HepG2 (cell line): ENCODE results near the gene FOXD1. TPM values are rescaled to one million over a fixed set of nuclear protein-coding genes. Genes with fewer than 3 reads are reported as not detected.

Experiments
- ATAC-seq: fragments of 200-7000 bp; cut with Tn5 transposase; 3 replicates; pipeline ENCODE4 v1.9.1; 2020; ENCODE audit warnings: mild to moderate bottlenecking, moderate library complexity
- BruUV-seq: library from RNA; stranded (reverse); fragments of 400-500 nt; replicated peaks from 2 replicates; lab custom pipeline; 2021; lab: Mats Ljungman, UMichigan
- CTCF ChIA-PET: fragments of 300-600 bp; formaldehyde crosslinking; extraction: SDS; loops from one replicate; lab custom pipeline; 2021; ENCODE audit warnings: low total read pairs, inconsistent platforms, low intra/inter-chr PET ratio; lab: Yijun Ruan, JAX
- POLR2A ChIA-PET: fragments of 350-600 bp; sonication (Branson Sonifier 250); formaldehyde crosslinking; loops from one replicate; lab custom pipeline; 2020; ENCODE audit warnings: antibody characterized with exemption, inconsistent platforms; lab: Yijun Ruan, JAX
- DNase-seq: peaks from one replicate; pipeline ENCODE4 v3.0.0-alpha.2; 2015; ENCODE audit warnings: low spot score
- FAIRE-seq: peaks from 3 replicates; lab custom pipeline; 2011; peaks lifted over from hg19 to GRCh38; lab: Jason Lieb, UNC
- H2AFZ ChIP-seq: one replicate; pipeline ENCODE4 v1.6.1; 2011; ENCODE audit warnings: low read length, inconsistent platforms
- H3K27ac ChIP-seq: fragments of 300-600 bp; 3 replicates; pipeline ENCODE4 v1.8.0; 2011; ENCODE audit warnings: mixed run types, mild to moderate bottlenecking, mixed read lengths, low read length, inconsistent platforms; ENCODE audit not compliant: insufficient read depth; ENCODE audit errors: extremely low read length
- H3K27me3 ChIP-seq, 2 experiments: fragments of 200-600 bp in 1 of 2; 2 replicates in 1 of 2; 3 replicates in 1 of 2; pipeline versions ENCODE4 v1.6.0 to v1.8.0; 2011; ENCODE audit warnings: low read length in 2 of 2, mild to moderate bottlenecking in 2 of 2, moderate library complexity in 2 of 2, inconsistent platforms in 1 of 2; ENCODE audit not compliant: insufficient read depth in 2 of 2, control insufficient read depth in 1 of 2
- H3K36me3 ChIP-seq, 2 experiments: fragments of 200-600 bp in 1 of 2; replicated peaks in 1 of 2; 2 replicates in 1 of 2; 3 replicates in 1 of 2; pipeline versions ENCODE4 v1.5.1 to v1.8.0; 2011; ENCODE audit warnings: low read length in 2 of 2, inconsistent platforms in 1 of 2; ENCODE audit not compliant: insufficient read depth in 2 of 2, control insufficient read depth in 1 of 2
- H3K4me1 ChIP-seq: 2 replicates; pipeline ENCODE4 v1.5.1; 2012; ENCODE audit warnings: low read length, inconsistent platforms; ENCODE audit not compliant: insufficient read depth
- H3K4me2 ChIP-seq: 2 replicates; pipeline ENCODE4 v1.6.0; 2011; ENCODE audit warnings: low read depth, low read length, inconsistent platforms
- H3K4me3 ChIP-seq, 3 experiments: fragments of 200-600 bp in 1 of 3; sonication (generic), shearing (Covaris generic) in 1 of 3; replicated peaks in 1 of 3; 2 replicates each; pipeline ENCODE4 v1.5.1; 2011 to 2016; ENCODE audit warnings: low read length in 3 of 3, inconsistent platforms in 2 of 3, low read depth in 2 of 3, mild to moderate bottlenecking in 2 of 3, control low read depth in 1 of 3, mixed read lengths in 1 of 3; ENCODE audit not compliant: insufficient read depth in 1 of 3
- H3K79me2 ChIP-seq: one replicate; pipeline ENCODE4 v1.6.1; 2011; ENCODE audit warnings: low read length, inconsistent platforms; ENCODE audit not compliant: insufficient read depth
- H3K9ac ChIP-seq: 2 replicates; pipeline ENCODE4 v1.6.0; 2011; ENCODE audit warnings: mild to moderate bottlenecking, low read depth, low read length, inconsistent platforms; ENCODE audit not compliant: insufficient read depth
- H3K9me3 ChIP-seq: 2 replicates; pipeline ENCODE4 v1.5.1; 2012; ENCODE audit warnings: mild to moderate bottlenecking, low read length
- H4K20me1 ChIP-seq: 2 replicates; pipeline ENCODE4 v1.6.0; 2011; ENCODE audit warnings: inconsistent platforms, mild to moderate bottlenecking, low read length, moderate library complexity; ENCODE audit not compliant: insufficient read depth
- ARNT2 ChIP-seq: sonication (generic); formaldehyde crosslinking; IDR thresholded peaks from 2 replicates; pipeline ENCODE4 v1.8.0; 2022; ENCODE audit warnings: mild to moderate bottlenecking, low read depth, missing genetic modification reagents, moderate library complexity
- CREB1 ChIP-seq, 2 experiments: fragments of 450-650 bp in 1 of 2; IDR thresholded peaks; 2 replicates each; pipeline ENCODE4 v1.6.1; 2016 to 2017; ENCODE audit warnings: control low read depth in 1 of 2, mild to moderate bottlenecking in 1 of 2, missing compliant biosample characterization in 1 of 2, missing genetic modification characterization in 1 of 2
- E2F5 ChIP-seq: sonication (generic); formaldehyde crosslinking; conservative IDR thresholded peaks from 2 replicates; pipeline ENCODE4 v1.4.0; 2020; ENCODE audit warnings: missing genetic modification reagents
- ETS1 ChIP-seq: sonication (generic); formaldehyde crosslinking; IDR thresholded peaks from 2 replicates; pipeline ENCODE4 v1.4.0; 2020; ENCODE audit warnings: missing genetic modification reagents
- EZH2 ChIP-seq: conservative IDR thresholded peaks from 2 replicates; pipeline ENCODE4 v1.6.1; 2012; ENCODE audit warnings: mild to moderate bottlenecking, low read depth, low read length, moderate library complexity
- GATAD2A ChIP-seq: IDR thresholded peaks from 2 replicates; pipeline ENCODE4 v1.6.1; 2016
- HNRNPLL ChIP-seq: fragments of 200-400 bp; formaldehyde crosslinking; IDR thresholded peaks from 2 replicates; pipeline ENCODE4 v1.6.1; 2017; ENCODE audit warnings: mild to moderate bottlenecking, low read depth, low read length; ENCODE audit not compliant: poor library complexity, severe bottlenecking
- ISX ChIP-seq: sonication (generic); formaldehyde crosslinking; conservative IDR thresholded peaks from 2 replicates; pipeline ENCODE4 v1.5.0; 2020; ENCODE audit warnings: missing genetic modification reagents
- MAFK ChIP-seq, 2 experiments: IDR thresholded peaks in 1 of 2; conservative IDR thresholded peaks in 1 of 2; 2 replicates each; pipeline ENCODE4 v1.6.1; 2011; ENCODE audit warnings: improper control_type of control experiment in 2 of 2, low read length in 2 of 2
- PHB2 ChIP-seq: fragments of 450-650 bp; IDR thresholded peaks from 2 replicates; pipeline ENCODE4 v1.6.1; 2018; ENCODE audit not compliant: partially characterized antibody
- RNF2 ChIP-seq: fragments of 450-650 bp; conservative IDR thresholded peaks from 2 replicates; pipeline ENCODE4 v1.6.1; 2016; ENCODE audit warnings: low read depth
- SNAPC5 ChIP-seq: sonication (generic); formaldehyde crosslinking; IDR thresholded peaks from 2 replicates; pipeline ENCODE4 v1.8.1; 2023; ENCODE audit warnings: mild to moderate bottlenecking, missing genetic modification reagents, borderline replicate concordance
- TEF ChIP-seq: sonication (generic); formaldehyde crosslinking; IDR thresholded peaks from 2 replicates; pipeline ENCODE4 v1.5.0; 2020; ENCODE audit warnings: missing genetic modification reagents
- THAP11 ChIP-seq: IDR thresholded peaks from 2 replicates; pipeline ENCODE4 v1.6.1; 2016; ENCODE audit warnings: missing biosample characterization, missing genetic modification reagents
- ZBTB39 ChIP-seq: sonication (generic); formaldehyde crosslinking; IDR thresholded peaks from 2 replicates; pipeline ENCODE4 v1.5.0; 2020; ENCODE audit warnings: missing genetic modification reagents
- ZNF543 ChIP-seq: sonication (generic); formaldehyde crosslinking; IDR thresholded peaks from 2 replicates; pipeline ENCODE4 v1.4.0; 2020; ENCODE audit warnings: mild to moderate bottlenecking, missing genetic modification reagents
- ZNF703 ChIP-seq: sonication (generic); formaldehyde crosslinking; IDR thresholded peaks from 2 replicates; pipeline ENCODE4 v1.5.1; 2020; ENCODE audit warnings: missing genetic modification reagents, mild to moderate bottlenecking, moderate library complexity, borderline replicate concordance
- WGBS: methylation state at CpG from one replicate; pipeline ENCODE4 v1.1.6; 2017; ENCODE audit warnings: low lambda C conversion rate; 5-methylcytosine and 5-hydroxymethylcytosine counted together
- in situ Hi-C: cut with HindIII; loops from 2 replicates; pipeline ENCODE4 v1.10.0; 2017; ENCODE audit warnings: low pct_unique_long_range_greater_than_20kb; ENCODE audit not compliant: extremely low pct_ligation_motif_present
- intact Hi-C: fragments of 100-400 bp; cut with micrococcal nuclease; formaldehyde crosslinking; loops from one replicate; pipeline ENCODE4 v1.10.0; 2022; ENCODE audit not compliant: unreplicated experiment
- polyA plus RNA-seq, 8 experiments: library from polyadenylated mRNA; depleted of rRNA in 3 of 8; stranded (reverse) in 7 of 8; unstranded in 1 of 8; fragments of >200 nt; fragmentation: Illumina TruSeq in 4 of 8; extraction: Trizol in 4 of 8; gene quantifications; 2 replicates each; pipeline versions ENCODE4 v1.2.1 to v1.2.3, GENCODE V29; 2011 to 2016; ENCODE audit warnings: low read depth in 4 of 8, missing spikeins in 1 of 8, mixed read lengths in 1 of 8; ENCODE audit not compliant: insufficient read depth in 1 of 8
- total RNA-seq, 5 experiments: library from RNA; depleted of rRNA; stranded (reverse); fragments of >200 nt; fragmentation: Illumina TruSeq; extraction: Trizol; gene quantifications; 2 replicates each; pipeline ENCODE4 v1.2.3, GENCODE V29; 2016; ENCODE audit warnings: low read depth in 1 of 5

FOXD1 gene
- total and polyA plus RNA-seq, 2 of the 13 experiments (the other 11 are each of a cell fraction or from before 2014, with no cell fraction given) = 0.04 to 0.05 TPM

GRCh38 chr5:73420666-73421065, 27.9 kb downstream of the FOXD1 start (continued):
- no peak for TF ChIP-seq ETS1 (CRISPR knock-in tag)
- TF ChIP-seq SNAPC5 (CRISPR knock-in tag) = no peak
- TF ChIP-seq, all 625 proteins: peak for 0

- ChIA-PET POLR2A (no interaction called here), CTCF (no interaction called here)
- H3K4me2 ChIP-seq = peak overlapping the region; percentile 27
- DNase-seq = no peak
- no peak for FAIRE-seq
- no peak; the same call in 1 of the 3 replicates for ATAC-seq
- peaks cover 6 to 58% of the 10 kb centered on the region in 2 experiments for H3K27me3 ChIP-seq
- H3K9me3 ChIP-seq = no peaks in the 10 kb centered on the region
- no peak overlapping the region for H3K27ac ChIP-seq
- no peak overlapping the region for H3K9ac ChIP-seq
- no peaks in the 10 kb centered on the region for H3K4me1 ChIP-seq
- in situ Hi-C loops = no loop called here
- no peak overlapping the region; a peak in 1 of 6 replicates for H3K4me3 ChIP-seq
- no peaks in the 10 kb centered on the region for H3K36me3 ChIP-seq
- no peaks in the 10 kb centered on the region for H3K79me2 ChIP-seq
- no TSS peak for BruUV-seq
- WGBS = 33% methylated on average over 39 of the region's 79 CpGs
- H2AFZ ChIP-seq = no peak overlapping the region
- H4K20me1 ChIP-seq = no peaks in the 10 kb centered on the region
- intact Hi-C loops = no loop called here
- TF ChIP-seq RNF2 (no peak), PHB2 (no peak), GATAD2A (CRISPR knock-in tag) (no peak), THAP11 (CRISPR knock-in tag) (no peak), ISX (CRISPR knock-in tag) (no peak), ZNF703 (CRISPR knock-in tag) (no peak), ZNF543 (CRISPR knock-in tag) (no peak), ZBTB39 (CRISPR knock-in tag) (no peak), HNRNPLL (peak; percentile 14), E2F5 (no peak), CREB1 (IDR thresholded peaks at IDR 0.05) (no peak), CREB1 (CRISPR knock-in tag; IDR thresholded peaks at IDR 0.05) (no peak), ARNT2 (no peak), EZH2 (peak; percentile 86), MAFK (conservative IDR thresholded peaks at IDR 0.05 in 1 of 2, IDR thresholded peaks at IDR 0.05 in 1 of 2; ENCODE audit: low read length in 2 of 2) (peak; percentile 2 to 29; a peak in 2 of 4 replicates), TEF (CRISPR knock-in tag) (no peak)
Observed at GRCh38 chr5:73419465-73420390, 28.8 kb downstream of the FOXD1 start.
